Calu3 (cell line): ENCODE results near the gene RDH13. TPM values are rescaled to one million over a fixed set of nuclear protein-coding genes. Genes with fewer than 3 reads are reported as not detected.
"Not testable (repeated sequence)": the region's sequence is repeated elsewhere in the genome, so short reads cannot be mapped to it uniquely, and the experiment has no call there.

Source experiments
- BruUV-seq: library from RNA; stranded (reverse); fragments of 400-500 nt; replicated peaks from 2 replicates; lab custom pipeline; 2021; lab: Mats Ljungman, UMichigan
- CTCF ChIA-PET: fragments of 300-600 bp; sonication (Branson Sonifier 250); formaldehyde crosslinking; loops from one replicate; lab custom pipeline; 2022; ENCODE audit warnings: antibody characterized with exemption; lab: Charles Lee
- DNase-seq: peaks from one replicate; pipeline ENCODE4 v3.0.0; 2022
- H3K27ac Mint-ChIP-seq: one replicate; pipeline ENCODE4 v1.8.0; 2022; ENCODE audit warnings: mixed read lengths; ENCODE audit not compliant: unreplicated experiment
- H3K27me3 Mint-ChIP-seq: one replicate; pipeline ENCODE4 v1.8.0; 2022; ENCODE audit warnings: mixed read lengths; ENCODE audit not compliant: unreplicated experiment
- H3K36me3 Mint-ChIP-seq: one replicate; pipeline ENCODE4 v1.8.0; 2022; ENCODE audit warnings: mild to moderate bottlenecking, moderate library complexity, mixed read lengths; ENCODE audit not compliant: insufficient read depth, unreplicated experiment
- H3K4me1 Mint-ChIP-seq: one replicate; pipeline ENCODE4 v1.8.0; 2022; ENCODE audit warnings: mild to moderate bottlenecking, low read depth, mixed read lengths; ENCODE audit not compliant: unreplicated experiment
- H3K4me3 Mint-ChIP-seq: one replicate; pipeline ENCODE4 v1.8.0; 2022; ENCODE audit warnings: mild to moderate bottlenecking, low read depth, moderate library complexity, mixed read lengths; ENCODE audit not compliant: unreplicated experiment
- H3K9me3 Mint-ChIP-seq: one replicate; pipeline ENCODE4 v1.8.0; 2022; ENCODE audit warnings: low read depth, mixed read lengths; ENCODE audit not compliant: unreplicated experiment
- CTCF ChIP-seq: fragments of 200-600 bp; IDR thresholded peaks from one replicate; pipeline ENCODE4 v1.8.0; 2022; ENCODE audit warnings: antibody characterized with exemption; ENCODE audit not compliant: unreplicated experiment
- intact Hi-C: fragments of 100-400 bp; cut with micrococcal nuclease; formaldehyde crosslinking; loops from one replicate; pipeline ENCODE4 v1.10.0; 2022; ENCODE audit not compliant: unreplicated experiment
- total RNA-seq: library from RNA; stranded (reverse); gene quantifications from 2 replicates; pipeline ENCODE4 v1.2.3, GENCODE V29; 2022

Gene RDH13
- total RNA-seq, 1 experiment from 2014 or later, result 50.1 TPM

GRCh38 chr19:55005684-55006488 lies 57.1 kb downstream of the RDH13 start:
- H3K9me3 Mint-ChIP-seq, result peaks cover 4% of the 10 kb centered on the region
- DNase-seq, result peak; percentile 69

GRCh38 chr19:55000761-55001160 lies 62.2 kb downstream of the RDH13 start:
- CTCF ChIA-PET, result no interaction called here
- H3K4me3 Mint-ChIP-seq, result no peak overlapping the region
- H3K27me3 Mint-ChIP-seq, result peaks cover 5% of the 10 kb centered on the region
- H3K9me3 Mint-ChIP-seq, result peaks cover 1% of the 10 kb centered on the region
- H3K4me1 Mint-ChIP-seq, result peaks cover 3% of the 10 kb centered on the region
- no peak for TF ChIP-seq CTCF
- H3K27ac Mint-ChIP-seq, result no peak overlapping the region
- no peak for DNase-seq
- intact Hi-C loops, result no loop called here
- peaks cover 60% of the 10 kb centered on the region for H3K36me3 Mint-ChIP-seq
- no TSS peak for BruUV-seq

More at GRCh38 chr19:55005684-55006488, 57.1 kb downstream of the RDH13 start:
- CTCF ChIA-PET, result interaction anchor here (0.6 to 0.7 kb wide), 3 partner anchors 79 to 1303 kb away, joined by 3 to 6 read pairs (median 4); no protein-coding TSS in a partner anchor
- Mint-ChIP-seq H3K27ac (peak overlapping the region; percentile 96), H3K27me3 (peaks cover 13% of the 10 kb centered on the region), H3K36me3 (peaks cover 44% of the 10 kb centered on the region), H3K4me1 (peaks cover 37% of the 10 kb centered on the region), H3K4me3 (peak overlapping the region; percentile 60)
- TF ChIP-seq CTCF, result no peak
- TSS peak; percentile 99 for BruUV-seq
- intact Hi-C loops, result no loop called here

- H3K27me3 Mint-ChIP-seq, H3K4me1 Mint-ChIP-seq, CTCF ChIA-PET, BruUV-seq, H3K27ac Mint-ChIP-seq, DNase-seq, H3K4me3 Mint-ChIP-seq, intact Hi-C loops, H3K9me3 Mint-ChIP-seq: not testable (repeated sequence)
- peaks cover 71% of the 10 kb centered on the region for H3K36me3 Mint-ChIP-seq
Measured at GRCh38 chr19:54998751-54999239, 64.2 kb downstream of the RDH13 start.

- no peak for DNase-seq
- BruUV-seq, result no TSS peak
- Mint-ChIP-seq H3K27ac (no peak overlapping the region), H3K36me3 (peaks cover 76% of the 10 kb centered on the region), H3K9me3 (no peaks in the 10 kb centered on the region), H3K4me1 (no peaks in the 10 kb centered on the region), H3K27me3 (peaks cover 12% of the 10 kb centered on the region), H3K4me3 (no peak overlapping the region)
- intact Hi-C loops, result no loop called here
- no peak for TF ChIP-seq CTCF
- CTCF ChIA-PET, result no interaction called here
Measured at GRCh38 chr19:54995561-54995960, 67.4 kb downstream of the RDH13 start.

Other genes starting within 250 kb of the RDH13 start
- not detected in 2 replicates for gene KIR3DL1, start 246.7 kb downstream of the RDH13 start, total RNA-seq
- gene KIR2DS4, start 230.5 kb downstream of the RDH13 start, total RNA-seq, result not detected in 2 replicates
- not detected in 2 replicates for gene KIR3DL2, start 212.7 kb downstream of the RDH13 start, total RNA-seq
- not detected in 2 replicates for gene FCAR, start 188.9 kb downstream of the RDH13 start, total RNA-seq
- gene NCR1, start 157.0 kb downstream of the RDH13 start, total RNA-seq, result not detected in 2 replicates
- not detected in 2 replicates for gene NLRP7, start 115.6 kb downstream of the RDH13 start, total RNA-seq
- gene NLRP2, start 96.8 kb downstream of the RDH13 start, total RNA-seq, result 100 and 111 TPM in 2 replicates
- gene GP6, start 24.9 kb downstream of the RDH13 start, total RNA-seq, result 1.3 and 1.9 TPM in 2 replicates
- gene EPS8L1, start 12.7 kb upstream of the RDH13 start, total RNA-seq, result 97.3 and 147 TPM in 2 replicates
- 140 and 151 TPM in 2 replicates for gene PPP1R12C, start 54.5 kb upstream of the RDH13 start, total RNA-seq
- gene TNNT1, start 86.1 kb upstream of the RDH13 start, total RNA-seq, result 48.8 and 53.7 TPM in 2 replicates
- gene TNNI3, start 94.6 kb upstream of the RDH13 start, total RNA-seq, result 1.3 and 2.5 TPM in 2 replicates
- gene DNAAF3, start 103.5 kb upstream of the RDH13 start, total RNA-seq, result 10.3 and 13.1 TPM in 2 replicates
- gene SYT5, start 117.1 kb upstream of the RDH13 start, total RNA-seq, result 0.54 and 0.71 TPM in 2 replicates
- gene PTPRH, start 146.4 kb upstream of the RDH13 start, total RNA-seq, result 34.6 and 43.2 TPM in 2 replicates
- 14.3 and 14.7 TPM in 2 replicates for gene TMEM86B, start 165.6 kb upstream of the RDH13 start, total RNA-seq
- 126 and 132 TPM in 2 replicates for gene PPP6R1, start 195.9 kb upstream of the RDH13 start, total RNA-seq
- gene HSPBP1, start 217.0 kb upstream of the RDH13 start, total RNA-seq, result 72.0 and 72.8 TPM in 2 replicates
- 3.4 and 3.8 TPM in 2 replicates for gene BRSK1, start 220.8 kb upstream of the RDH13 start, total RNA-seq